Ishikawa (cell line): ENCODE measurements around the gene PAM16.

Source experiments
- CEBPB ChIP-seq: IDR thresholded peaks from 2 replicates; pipeline ENCODE4 v1.6.1; 2012
- CREB1 ChIP-seq: IDR thresholded peaks from 2 replicates; pipeline ENCODE4 v1.6.1; 2012; ENCODE audit warnings: low read depth
- EGR1 ChIP-seq: IDR thresholded peaks from 2 replicates; pipeline ENCODE4 v1.6.1; 2012
- EP300 ChIP-seq: IDR thresholded peaks from 2 replicates; pipeline ENCODE4 v1.6.1; 2012; ENCODE audit warnings: borderline replicate concordance
- FOXM1 ChIP-seq: IDR thresholded peaks from 2 replicates; pipeline ENCODE4 v1.6.1; 2012; ENCODE audit warnings: low read depth, borderline replicate concordance
- RAD21 ChIP-seq: IDR thresholded peaks from 2 replicates; pipeline ENCODE4 v1.6.1; 2012; ENCODE audit warnings: low read depth
- REST ChIP-seq: IDR thresholded peaks from 2 replicates; pipeline ENCODE4 v1.6.1; 2012; ENCODE audit warnings: low read depth, mild to moderate bottlenecking
- TAF1 ChIP-seq: IDR thresholded peaks from 2 replicates; pipeline ENCODE4 v1.6.1; 2012; ENCODE audit warnings: low read depth, mild to moderate bottlenecking
- TCF12 ChIP-seq: IDR thresholded peaks from 2 replicates; pipeline ENCODE4 v1.6.1; 2012; ENCODE audit warnings: low read depth
- TEAD4 ChIP-seq: IDR thresholded peaks from 2 replicates; pipeline ENCODE4 v1.6.1; 2012
- USF1 ChIP-seq: IDR thresholded peaks from 2 replicates; pipeline ENCODE4 v1.6.1; 2012
- YY1 ChIP-seq: IDR thresholded peaks from 2 replicates; pipeline ENCODE4 v1.6.1; 2012; ENCODE audit warnings: low read depth
- ZBTB7A ChIP-seq: IDR thresholded peaks from 2 replicates; pipeline ENCODE4 v1.6.1; 2012; ENCODE audit warnings: low read depth
- TF ChIP-seq, protein P1 (sequence below): IDR thresholded peaks from 2 replicates; pipeline ENCODE4 v1.6.1; 2012

DNA sequence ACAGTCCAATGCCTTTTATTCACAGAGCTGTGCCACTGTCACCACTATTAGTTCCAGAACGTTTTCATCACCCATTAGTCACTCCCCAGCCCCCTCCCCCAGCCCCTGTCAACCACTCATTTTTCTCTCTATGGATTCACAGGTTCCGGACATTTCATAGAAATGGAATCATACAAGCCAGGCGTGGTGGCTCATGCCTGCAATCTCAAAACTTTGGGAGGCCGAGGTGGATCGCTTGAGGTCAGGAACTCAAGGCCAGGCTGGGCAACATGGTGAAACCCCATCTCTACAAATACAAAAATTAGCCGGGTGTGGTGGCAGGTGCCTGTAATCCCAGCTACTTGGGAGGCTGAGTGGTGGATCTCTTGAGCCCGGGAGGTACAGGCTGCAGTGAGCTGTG is 759 bp upstream of the PAM16 start:
- TF ChIP-seq TEAD4 (no peak), USF1 (no peak), YY1 (no peak), FOXM1 (no peak), EGR1 (no peak), RAD21 (no peak), EP300 (no peak), REST (no peak), CEBPB (no peak), TCF12 (no peak), TAF1 (no peak), ZBTB7A (no peak; the same call in 1 of the 2 replicates), CREB1 (no peak)
- TF ChIP-seq, protein P1, sequence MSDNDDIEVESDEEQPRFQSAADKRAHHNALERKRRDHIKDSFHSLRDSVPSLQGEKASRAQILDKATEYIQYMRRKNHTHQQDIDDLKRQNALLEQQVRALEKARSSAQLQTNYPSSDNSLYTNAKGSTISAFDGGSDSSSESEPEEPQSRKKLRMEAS, result no peak
